Activated gamma-delta T cell (primary cell): ENCODE results near the gene PKNOX2.

Source experiments
- DNase-seq: peaks from one replicate; lab custom pipeline; 2025; lab: John Stamatoyannopoulos, UW

PKNOX2 gene

DNA sequence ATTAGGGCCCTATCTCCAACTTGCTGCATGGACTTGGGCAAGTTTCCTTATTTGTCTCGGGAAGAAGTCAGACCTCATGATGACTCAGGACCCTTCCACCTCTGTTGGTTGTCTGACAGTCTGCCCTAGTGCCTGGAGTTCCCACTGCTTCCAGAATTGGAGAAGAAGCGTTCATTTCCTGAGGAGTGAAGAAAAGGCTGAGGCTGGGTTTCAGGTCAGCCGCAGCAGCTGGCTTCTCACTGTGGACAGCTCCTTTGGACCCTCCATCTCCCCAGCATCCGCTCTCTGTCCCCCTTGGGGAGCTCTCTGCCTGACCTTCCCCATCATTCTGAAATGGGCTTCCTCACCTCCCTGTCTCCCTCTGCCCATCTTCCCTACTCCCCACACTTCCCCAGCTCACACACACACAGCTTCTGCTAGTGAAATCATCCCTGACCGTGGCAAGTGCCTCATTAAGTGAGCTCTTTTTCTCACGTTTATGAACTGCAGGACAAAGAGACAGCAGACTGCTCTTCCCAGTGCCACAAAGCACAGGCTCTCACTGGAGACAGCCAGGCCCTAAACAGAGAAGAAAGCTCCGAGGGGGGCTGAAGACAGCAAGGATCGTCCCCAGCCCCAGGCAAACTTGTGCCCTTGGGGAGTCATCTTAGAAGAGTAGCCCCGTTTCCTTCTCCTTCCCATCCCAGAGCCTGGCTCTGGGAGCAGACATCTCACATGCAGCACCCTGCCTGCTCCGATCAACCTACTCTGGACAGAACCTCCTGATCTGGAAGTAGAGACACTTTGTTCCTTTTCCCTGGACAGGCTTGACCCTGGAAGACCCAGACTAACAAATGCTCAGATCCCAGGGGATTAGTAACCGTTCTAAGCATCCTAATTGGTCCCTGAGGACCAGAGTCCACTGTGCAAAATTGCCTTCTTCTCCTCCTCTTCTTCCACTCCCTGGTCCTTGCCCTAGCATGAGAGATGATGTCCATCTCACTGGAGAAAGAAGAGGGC is 173.6 kb downstream of the PKNOX2 start:
- DNase-seq: no peak

DNA sequence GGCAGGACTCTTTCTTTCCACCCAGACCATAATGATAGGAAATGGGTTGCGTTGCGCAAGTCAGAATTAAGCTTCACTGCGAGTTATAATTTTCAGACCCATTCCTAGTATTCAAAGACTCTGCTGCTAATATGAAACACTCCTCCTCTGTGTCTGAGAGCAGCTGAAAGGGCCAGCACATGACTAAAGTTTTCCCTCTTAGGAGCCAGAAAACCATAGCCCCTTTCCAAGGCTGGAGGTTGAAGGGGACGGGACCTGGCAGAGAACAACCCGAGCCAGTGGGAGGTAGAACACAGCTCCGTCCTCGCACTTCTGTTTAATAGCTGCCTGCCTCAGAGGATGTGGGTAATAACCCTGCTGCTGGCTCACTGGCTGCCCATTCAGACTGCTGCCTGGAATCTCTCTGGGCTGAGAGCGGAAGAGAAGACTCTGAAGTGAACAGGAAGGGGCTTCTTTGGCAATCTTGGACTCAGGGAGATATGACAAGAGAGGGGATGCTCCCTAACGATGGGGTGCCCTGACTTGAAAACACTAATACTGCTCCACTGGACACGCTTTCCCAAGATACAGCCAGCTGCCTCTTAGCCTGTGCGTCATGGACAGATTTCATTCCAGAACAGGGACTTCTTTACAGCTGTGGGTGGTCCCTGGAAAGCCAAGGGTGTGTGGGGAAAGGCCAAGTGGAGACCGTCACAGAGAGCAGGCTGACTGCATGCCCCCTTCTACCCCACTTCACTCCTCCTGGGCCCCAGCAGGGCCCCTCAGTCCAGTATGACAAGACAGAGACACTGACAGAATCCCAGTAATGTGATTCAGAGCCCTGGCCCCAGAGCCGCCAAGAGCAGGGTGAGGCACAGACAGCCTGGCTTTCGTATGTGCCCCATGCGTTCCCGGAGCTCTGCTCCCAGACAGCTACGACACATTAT is 174.6 kb downstream of the PKNOX2 start:
- DNase-seq: no peak

DNA sequence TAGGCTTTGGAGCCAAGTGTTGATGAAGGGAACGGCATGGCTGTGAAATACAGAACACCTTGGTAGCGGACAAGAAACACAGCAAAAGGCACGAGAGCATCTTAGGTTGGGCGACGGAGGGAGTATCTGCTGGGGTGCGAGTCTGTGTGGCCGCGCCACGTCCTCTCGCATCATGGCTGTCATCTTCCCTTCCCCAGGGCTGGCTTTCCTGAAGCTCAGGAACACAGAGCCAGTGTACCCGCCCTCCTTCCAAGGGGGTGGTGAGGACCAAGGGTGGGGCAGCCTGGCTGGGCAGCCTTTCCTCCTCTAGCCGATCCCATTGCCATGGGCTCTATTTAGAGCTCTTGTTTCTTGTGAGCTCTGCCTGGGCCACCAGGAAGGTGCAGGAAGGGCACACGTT is 177.1 kb downstream of the PKNOX2 start:
- no peak for DNase-seq

DNA sequence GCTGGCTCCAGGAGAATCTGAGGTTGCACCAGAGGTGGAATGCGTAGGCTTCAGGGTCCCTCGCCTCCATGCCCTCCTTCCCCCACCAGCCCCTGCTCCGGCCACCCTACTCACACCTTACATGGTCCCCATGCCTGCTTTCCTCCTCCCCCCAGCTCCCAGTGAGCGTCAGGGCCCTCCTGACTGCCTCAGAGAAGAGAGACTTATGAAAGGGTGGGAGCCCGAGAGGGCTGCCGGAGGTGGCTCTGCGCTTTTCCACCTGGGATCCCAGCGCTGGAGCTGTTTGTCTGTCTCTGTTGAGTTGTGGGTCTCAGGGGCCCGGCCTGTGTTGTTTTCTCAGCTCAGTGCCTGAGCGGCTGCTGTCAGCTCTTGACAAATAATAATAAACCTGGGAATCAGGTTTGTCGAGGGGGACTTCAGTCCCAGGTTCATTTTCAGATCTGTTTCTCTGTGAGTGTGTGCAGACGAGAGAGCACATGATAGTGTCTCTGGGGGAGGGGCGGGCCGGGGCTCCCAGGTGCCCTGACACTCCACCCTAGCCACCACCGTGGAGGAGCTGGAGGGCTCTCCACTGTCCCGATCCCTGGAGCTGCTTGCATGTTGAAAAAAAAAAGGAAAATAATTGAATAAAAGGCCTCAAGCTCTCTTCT is 177.9 kb downstream of the PKNOX2 start:
- DNase-seq: no peak

DNA sequence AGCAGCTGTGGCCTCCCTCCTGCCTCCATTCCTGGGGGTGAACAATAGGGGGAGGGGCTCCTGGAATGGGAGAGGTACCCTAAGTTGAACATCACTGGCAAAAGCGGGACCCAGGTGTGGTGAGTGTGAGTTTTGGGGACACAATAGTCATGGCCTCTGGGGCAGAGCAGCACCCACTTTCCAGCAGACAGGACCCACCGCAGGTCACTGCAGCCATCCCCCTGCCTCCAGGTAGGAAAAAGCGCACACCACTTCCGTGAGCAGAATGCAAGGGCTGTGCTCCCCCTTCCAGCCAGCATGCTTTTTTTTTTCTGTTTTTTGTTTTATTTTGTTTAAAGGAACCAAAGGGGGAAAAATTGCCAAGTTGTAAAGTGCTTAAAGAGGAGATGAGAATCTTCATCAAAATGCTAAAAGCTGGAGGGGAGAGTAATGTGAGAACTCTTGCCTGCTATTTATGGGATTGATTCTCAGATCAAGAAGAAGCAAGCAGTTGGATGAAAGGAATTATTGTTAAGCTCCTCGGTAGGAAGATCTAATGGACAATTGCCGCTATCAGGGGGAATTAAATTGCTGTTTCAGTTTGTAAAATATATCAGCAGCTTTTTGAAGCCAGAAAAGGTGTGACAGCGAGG is 178.7 kb downstream of the PKNOX2 start:
- no peak for DNase-seq

DNA sequence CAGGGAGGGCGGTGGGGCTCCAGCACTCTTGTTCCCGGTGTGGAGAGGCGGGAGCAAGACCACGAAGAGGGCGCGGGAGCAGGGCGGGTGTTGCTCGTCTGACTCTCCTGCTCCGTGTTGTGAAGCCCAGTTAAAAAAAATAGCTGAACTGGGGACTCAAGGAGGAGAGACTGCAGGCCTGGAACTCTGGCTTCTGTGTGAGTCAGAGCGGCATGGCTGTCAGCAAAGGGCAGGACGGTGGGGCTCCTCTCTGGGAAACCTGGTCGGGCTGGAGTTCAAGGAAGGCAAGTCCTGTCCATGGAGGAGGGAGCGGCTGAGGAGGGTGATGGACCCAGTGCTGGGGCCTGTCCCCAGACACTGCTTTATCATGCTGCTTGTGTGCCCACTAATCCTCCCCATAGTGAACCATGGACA is 179.2 kb downstream of the PKNOX2 start:
- DNase-seq: no peak

DNA sequence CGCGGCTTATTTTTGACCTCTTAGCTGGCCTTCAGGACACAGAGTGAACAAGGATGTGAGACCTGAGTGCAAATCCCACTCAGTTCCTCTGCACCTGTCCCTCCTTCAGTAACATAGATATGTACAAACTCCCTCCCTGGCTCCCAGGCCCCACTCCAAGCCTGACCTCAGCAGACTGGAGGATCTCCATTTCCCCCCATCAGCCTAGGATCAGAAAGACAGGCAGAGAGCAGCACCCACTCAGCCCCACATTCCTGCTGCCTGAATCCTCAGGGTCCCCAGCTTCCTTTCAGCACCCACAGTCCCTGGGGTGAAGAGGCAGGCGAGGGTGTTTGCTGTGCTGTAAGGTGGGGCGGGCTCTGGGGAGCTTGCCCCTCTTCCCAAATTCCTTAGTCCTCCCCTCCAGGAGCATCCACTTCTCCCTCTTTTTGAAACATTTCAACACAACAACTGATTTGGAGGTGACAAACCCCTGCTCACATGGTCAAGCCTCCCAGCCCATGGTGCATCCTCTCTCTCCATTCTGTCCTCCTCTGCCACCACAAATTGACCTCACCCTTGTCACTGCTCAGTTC is 180.4 kb downstream of the PKNOX2 start:
- DNase-seq: no peak

DNA sequence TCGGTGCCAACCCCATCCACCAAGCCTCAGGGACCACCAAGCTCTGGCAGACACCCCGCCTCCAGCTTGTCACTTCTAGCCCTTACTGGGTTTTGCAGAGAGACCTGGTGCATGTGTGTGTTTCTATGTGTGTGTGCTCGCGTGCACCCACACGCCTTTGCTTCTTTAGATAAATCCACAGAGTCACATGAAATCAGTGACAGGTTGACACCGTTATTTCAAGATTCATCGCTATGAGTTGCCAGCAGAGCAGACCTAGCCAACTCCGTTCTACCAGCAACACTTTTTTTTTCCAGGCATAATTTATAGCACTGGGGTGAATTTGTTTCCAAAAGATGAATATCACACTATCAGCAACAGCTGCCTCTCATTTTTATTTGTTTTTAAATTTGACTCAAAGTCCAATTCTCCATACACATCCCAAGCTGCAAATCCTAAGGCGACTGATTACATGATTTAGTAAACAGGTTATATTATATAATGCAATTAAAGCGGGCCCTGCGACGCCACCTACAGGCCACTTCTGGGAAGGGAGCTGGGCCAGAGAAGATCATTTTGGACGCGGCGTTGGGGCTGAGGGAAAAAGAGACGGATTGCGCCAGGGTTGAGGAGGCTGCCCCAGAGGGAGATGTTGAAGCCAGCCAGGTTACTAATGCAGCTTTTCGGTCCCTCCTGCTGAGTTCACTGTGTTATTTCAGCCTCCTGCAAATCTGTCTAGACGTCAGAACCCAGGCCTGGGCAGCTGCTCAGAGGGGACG is 181.0 kb downstream of the PKNOX2 start:
- DNase-seq: no peak

DNA sequence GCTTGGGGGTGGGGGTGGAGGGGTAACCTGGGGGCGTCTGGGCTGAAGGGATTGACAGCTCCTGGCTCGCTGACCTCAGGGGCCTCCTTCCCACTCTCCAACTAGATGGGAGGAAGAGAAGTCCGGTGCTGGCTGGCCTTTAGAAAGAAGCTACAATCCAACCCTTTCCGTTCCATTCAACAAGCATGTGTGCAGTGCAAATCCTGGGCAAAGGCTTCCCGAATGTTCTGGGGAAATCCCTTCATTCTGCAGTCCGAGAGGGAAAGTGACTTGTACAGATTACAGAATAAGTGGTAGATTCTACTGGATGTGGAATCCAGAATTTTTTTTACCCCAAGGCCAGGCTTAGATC is 181.6 kb downstream of the PKNOX2 start:
- DNase-seq: no peak

DNA sequence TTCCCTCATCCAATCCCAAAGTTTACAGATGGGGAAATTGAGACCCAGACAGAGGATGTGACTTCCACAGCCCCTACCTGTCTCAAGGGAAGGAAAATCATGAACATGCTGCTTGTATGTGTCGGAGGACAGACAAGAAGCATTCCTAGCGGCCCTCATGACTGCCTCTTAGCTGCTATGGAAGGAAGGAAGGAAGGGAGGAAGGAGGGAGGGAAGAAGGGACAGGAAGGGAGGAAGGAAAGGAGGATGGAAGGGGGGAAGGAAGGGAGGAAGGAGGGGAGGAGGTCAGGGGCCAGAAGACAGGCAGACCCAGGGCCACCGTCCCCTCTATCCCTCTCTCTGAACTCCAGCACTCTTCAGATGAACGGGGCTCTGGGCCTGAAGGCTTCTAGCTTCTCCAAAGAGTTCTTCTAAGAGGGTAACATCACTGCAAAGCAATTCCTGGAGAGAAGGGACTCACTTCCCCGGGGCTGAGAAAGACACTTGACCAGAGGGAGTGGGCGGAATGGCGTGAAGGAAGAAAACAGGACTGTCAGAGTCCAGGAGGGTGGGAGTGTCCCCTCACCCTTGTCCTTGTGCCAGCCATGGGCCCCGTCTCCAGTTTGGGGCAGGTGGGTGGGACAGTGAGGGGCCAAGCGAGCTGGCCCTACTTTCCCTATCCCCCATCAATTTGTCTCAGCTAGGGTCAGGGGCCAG is 182.2 kb downstream of the PKNOX2 start:
- DNase-seq: no peak

DNA sequence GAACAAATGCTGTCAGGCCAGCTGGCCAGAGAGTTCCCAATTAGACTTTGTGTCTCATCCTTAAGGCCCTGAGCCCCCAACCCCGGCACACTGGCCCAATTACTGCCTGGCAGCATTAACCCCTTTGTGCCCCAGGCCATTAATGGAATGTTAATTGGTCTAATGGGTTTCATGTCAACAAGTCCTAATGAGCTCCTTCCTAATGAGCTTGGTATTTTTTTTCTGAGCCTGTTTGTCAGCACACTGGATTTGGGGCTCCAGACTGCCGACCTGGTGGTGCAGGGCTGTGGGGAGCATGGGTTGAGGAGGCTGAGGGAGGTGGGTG is 182.7 kb downstream of the PKNOX2 start:
- DNase-seq: no peak

DNA sequence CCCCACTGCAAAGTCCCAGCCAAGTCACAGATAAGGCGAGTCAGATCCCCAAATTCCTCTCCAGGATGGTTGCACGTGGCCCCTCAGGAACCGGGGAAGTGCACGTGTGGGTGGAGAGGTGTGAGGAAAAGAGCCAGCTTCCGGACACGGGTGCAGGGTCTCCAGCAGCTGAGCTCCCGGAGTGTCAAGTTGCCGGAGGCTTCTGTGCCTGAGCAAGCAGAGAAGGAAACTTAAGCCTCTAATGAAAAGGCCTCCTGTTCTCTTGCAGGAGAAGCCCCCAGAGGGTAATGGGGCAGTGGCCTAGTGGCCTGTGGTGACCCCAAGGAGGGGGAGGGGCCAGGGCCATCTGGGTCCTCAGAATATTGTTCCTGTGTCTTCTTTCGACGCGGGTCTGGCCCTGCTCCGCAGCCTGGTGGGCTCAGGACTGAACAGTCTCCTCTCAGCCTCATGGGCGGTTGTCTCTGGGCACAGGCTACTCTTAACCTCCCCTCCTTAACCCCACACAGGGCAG is 183.6 kb downstream of the PKNOX2 start:
- no peak for DNase-seq

DNA sequence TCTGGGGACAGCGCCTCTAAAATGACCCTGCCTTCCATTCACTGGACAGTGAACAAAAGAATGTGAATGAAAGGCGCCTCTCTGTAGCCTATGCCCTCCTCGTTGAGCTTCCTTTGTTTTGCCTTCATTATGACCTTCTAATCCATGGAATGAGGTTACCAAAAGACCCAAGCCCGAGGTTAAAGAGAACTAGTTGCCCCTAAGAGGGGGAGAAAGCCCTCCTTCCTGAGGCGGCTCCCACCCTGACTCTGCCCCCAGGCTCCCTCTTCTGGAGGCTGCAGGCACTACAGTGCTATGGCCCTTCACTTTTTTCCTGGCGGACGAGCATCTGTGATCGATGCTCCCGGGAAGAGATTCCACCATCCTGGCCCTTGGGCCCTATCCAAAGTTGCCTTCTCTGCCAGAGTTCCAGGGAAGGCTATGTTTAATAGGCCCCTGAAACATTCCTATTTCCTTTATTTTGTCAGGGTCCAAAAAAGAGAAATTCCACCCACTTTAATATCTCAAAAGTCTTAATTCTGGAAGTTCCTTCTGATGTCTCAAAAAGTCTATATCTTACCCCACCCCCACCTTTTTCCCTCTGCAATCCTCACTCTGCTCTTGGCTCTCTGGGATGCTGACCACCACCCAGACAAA is 184.2 kb downstream of the PKNOX2 start:
- DNase-seq: no peak

DNA sequence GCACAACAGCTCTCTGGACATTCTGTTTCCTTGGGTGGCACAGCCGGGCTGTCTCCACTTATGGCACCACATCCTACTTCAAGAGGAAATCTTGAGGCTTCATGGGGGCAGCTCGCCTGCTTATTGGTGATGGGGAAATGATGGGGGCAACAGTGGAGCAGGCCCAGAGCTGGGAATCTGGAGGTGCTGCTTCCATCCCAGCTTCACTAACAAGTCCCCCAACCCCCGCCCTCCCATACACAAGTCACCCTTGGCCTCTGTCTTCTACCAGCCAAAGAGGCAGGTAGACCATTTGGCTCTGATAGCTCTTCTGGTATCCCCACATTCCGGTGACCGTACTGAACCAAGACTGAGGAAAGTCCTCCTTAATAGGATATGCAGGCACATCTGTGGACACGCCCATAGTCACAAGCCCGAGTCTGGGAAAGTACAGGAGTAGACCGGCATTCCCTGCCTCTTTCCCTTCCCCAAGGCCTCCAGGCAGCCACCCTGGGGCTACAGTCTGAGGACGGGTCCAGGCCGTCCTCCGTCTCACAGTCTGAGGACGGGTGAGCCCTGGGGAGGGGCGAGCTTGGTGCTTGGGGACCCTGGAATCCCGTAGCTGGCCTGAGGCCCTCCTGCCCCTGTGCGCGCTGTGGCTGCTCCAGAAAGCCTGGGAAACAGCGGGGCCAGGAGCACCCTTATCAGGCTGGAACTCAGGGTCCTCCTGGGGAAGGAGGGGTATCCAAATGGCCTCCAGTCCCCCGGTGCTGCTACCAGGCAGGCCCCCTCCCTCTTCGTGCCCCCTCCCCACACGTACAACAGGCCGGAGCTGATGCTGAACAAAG is 185.9 kb downstream of the PKNOX2 start:
- DNase-seq: no peak

DNA sequence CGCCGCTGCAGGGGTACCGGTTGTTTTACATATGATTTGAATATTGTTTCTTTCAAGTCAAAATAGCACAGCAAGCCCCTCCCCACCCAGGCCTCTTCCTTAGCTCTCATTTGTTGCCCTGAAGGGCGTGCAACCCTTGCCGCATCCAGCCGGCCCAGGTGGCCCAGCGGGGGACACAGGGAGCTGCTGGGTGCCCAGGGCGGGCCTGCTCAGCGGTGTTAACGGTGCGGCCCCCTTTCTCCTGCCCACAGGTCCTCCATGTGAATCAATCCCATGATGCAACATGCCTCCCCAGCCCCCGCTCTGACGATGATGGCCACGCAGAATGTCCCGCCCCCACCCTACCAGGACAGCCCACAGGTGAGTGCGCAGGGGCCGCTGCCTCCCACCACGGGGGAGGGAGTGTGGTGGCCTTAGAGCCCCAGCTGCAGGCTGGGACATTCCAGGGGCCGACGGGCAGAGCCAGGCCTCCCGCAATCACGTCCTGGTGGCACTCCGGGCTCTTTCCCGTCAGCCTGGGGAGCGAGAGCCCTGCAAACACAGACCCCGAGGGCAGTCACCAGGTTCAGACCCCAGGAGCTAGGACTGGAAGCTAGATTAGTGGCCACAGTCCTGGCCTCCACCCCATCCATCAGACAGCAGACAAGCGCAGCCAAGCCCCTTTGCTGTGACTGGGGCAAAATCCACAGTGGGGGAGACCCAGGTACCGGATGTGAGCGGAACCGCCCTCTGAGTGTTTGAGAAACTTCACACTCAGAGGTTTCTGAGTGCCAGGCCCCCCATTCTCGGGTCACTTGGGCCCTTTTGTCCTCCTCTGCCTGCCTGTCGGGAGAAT is 186.7 kb downstream of the PKNOX2 start:
- no peak for DNase-seq

DNA sequence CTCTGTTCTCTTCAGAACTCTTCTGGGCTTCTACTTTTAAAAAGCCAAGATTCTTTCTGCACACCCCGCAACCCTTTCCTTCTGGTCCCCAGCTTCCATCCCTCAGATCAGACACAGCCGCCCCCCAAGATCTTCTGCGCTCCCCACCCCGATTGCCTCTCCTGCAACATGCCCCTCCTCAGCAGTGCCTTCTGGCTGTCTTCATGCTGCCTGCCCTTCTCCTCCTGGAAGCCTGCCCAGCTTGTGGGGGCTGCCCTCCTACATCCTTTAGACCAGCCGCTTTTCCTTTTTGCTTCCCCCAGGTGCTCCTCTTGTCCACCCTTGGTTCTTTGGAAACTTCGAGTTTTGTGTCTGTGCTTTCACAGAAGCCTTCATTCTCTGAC is 187.3 kb downstream of the PKNOX2 start:
- DNase-seq: no peak

DNA sequence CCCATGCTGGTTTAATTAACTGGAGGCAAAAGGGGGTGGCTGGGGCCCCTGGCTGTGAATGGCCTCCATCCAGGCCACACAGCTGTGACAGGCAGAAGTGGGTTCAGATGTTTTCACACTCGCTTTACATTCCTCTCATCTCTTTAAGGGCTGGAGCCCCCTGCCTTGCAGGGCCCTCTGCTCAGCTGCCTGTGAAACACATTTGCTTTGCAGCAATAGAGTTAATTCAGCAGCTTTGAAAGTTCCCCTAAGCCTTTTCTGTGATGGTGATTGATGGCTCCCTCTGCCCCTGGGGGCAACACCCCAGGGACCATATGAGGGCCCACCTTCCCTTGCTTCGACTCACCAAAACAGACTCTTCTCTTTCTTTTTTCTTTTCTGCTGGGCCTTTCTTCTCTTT is 192.2 kb downstream of the PKNOX2 start:
- DNase-seq: no peak

DNA sequence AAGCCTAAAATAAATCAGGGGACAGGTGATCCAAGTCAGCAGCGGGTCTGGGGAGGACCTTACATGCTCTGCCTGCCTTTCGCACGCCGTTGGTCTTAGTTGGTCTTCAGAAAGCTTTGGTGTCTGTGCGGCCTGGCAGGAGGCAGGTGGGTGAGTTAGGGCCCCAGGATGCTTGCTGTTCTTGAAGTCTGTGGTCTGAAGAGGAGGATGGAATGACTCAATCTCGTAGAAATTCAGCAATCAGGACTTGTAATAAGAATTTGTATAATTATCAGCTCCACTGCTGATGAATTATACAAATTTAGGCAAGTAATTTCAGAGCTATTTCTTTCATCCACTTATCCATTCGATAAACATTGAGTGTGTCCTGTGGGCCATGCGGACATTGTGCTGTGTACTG is 193.0 kb downstream of the PKNOX2 start:
- DNase-seq: no peak
